ENCODE results near the gene MYO15A.
A peak's percentile ranks its signal among the peaks of the same experiment; 100 is the strongest.

The MYO15A gene

DNA sequence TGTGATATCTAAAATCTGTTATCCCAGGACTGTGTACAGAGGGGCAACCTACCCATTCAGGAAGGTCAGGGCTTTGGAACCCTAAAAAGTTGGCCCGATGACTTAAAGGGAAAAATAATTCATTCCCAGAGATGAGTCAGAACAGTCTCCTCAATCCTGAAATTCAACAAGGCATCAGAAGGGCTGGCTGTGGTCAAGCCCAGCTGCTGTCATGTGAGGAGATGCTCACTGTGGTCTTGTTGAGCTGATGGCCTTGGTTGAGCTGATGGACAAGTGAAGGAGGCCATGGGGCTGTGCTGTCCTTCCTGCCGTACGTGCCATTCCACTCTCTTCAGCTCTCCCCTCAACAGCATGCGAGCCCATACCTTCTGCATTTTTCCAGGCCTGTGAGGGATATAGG lies 41.7 kb upstream of the MYO15A start:
- Histone ChIP-seq H3K4ac (ENCODE audit: low read depth in 1 of 2, low read length in 2 of 2) (no peak overlapping the region), H3K9me3 (ENCODE audit: control insufficient read depth, low read length) (no peaks in the 10 kb centered on the region), H4K91ac (ENCODE audit: low read length) (no peak overlapping the region), H3K79me1 (replicated peaks; ENCODE audit: low read length, poor library complexity, severe bottlenecking) (no peaks in the 10 kb centered on the region), H3K4me3 (ENCODE audit: insufficient read depth in 1 of 2, low read depth in 1 of 2, low read length in 2 of 2) (no peak overlapping the region), H3K27ac (ENCODE audit: low read length, poor library complexity, severe bottlenecking) (no peak overlapping the region), H3K4me1 (ENCODE audit: control insufficient read depth, insufficient read depth, low read depth, low read length) (peaks cover 3% of the 10 kb centered on the region), H3K36me3 (ENCODE audit: control insufficient read depth in 1 of 2, insufficient read depth in 2 of 2, low read depth in 1 of 2, low read length in 2 of 2) (peaks cover 15 to 54% of the 10 kb centered on the region in 2 experiments), H3K23ac (ENCODE audit: low read length in 2 of 2) (no peak overlapping the region), H2BK120ac (ENCODE audit: low read depth, low read length) (no peak overlapping the region), H2BK5ac (ENCODE audit: low read depth, low read length, poor library complexity, severe bottlenecking) (no peak overlapping the region), H3K18ac (ENCODE audit: low read depth in 1 of 2, low read length in 2 of 2) (no peak overlapping the region), H3K14ac (ENCODE audit: low read length in 2 of 2) (no peak overlapping the region), H3K9ac (ENCODE audit: low read length) (no peak overlapping the region), H2BK12ac (ENCODE audit: low read length in 2 of 2) (no peak overlapping the region), H3K27me3 (ENCODE audit: control insufficient read depth in 1 of 2, insufficient read depth in 1 of 2, low read length in 2 of 2) (no peaks in the 10 kb centered on the region), H2AK5ac (ENCODE audit: low read length, severe bottlenecking) (no peak overlapping the region), H2AFZ (ENCODE audit: low read depth, low read length) (no peak overlapping the region), H2BK15ac (ENCODE audit: low read depth, poor library complexity, severe bottlenecking) (no peak overlapping the region), H3K4me2 (ENCODE audit: low read length, poor library complexity, severe bottlenecking) (no peak overlapping the region), H4K8ac (ENCODE audit: low read length) (no peak overlapping the region)
- 90% methylated on average over 2 of the region's 4 CpGs for WGBS
- no peak for DNase-seq

DNA sequence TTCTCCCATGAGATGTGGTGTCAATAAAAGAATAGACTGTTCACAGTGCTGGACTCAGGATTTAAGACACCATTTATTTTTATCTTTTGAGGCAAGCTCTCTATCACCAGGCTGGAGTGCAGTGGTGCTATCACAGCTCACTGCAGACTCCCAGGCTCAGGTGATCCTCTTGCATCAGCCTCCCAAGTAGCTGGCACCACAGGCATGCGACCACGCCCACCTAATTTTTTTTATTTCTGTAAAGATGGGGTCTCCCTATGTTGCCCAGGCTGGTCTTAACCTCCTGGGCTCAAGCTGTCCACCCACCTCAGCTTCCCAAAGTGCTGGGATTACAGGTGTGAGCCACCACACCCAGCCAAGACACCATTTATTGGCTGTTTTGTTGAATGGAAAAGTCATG lies 39.5 kb upstream of the MYO15A start:
- H2AFZ ChIP-seq (ENCODE audit: low read depth, low read length), result no peak overlapping the region

DNA sequence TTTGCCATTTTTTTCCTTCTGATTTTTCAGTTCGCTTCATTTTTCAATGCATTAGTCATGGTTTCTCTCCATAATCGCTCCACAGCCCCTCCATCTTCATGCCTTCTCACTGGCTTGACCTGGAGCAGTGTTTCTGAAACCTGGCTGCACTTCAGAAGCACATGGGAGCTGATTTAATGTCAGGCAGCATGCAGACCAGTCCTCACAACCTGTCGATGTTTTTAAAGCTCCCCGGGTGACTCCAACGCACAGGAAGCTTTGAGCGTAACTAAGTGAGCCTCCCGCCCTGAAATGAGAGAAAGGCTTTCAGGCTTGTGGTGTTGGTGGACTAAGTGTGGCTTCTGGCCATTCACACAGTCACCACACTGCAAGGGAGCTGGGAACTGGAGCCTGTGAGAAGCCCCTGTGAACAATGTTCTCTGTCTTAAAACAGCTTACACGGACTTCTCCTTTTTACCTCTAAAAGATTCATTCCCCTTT lies 37.7 kb upstream of the MYO15A start:
- Histone ChIP-seq H3K4me3 (ENCODE audit: insufficient read depth in 1 of 2, low read depth in 1 of 2, low read length in 2 of 2) (peak overlapping the region in 1 of 2 experiments; percentile 69), H3K4me1 (ENCODE audit: control insufficient read depth, insufficient read depth, low read depth, low read length) (peaks cover 3% of the 10 kb centered on the region), H2BK120ac (ENCODE audit: low read depth, low read length) (no peak overlapping the region), H2AK5ac (ENCODE audit: low read length, severe bottlenecking) (no peak overlapping the region), H3K4ac (ENCODE audit: low read depth in 1 of 2, low read length in 2 of 2) (no peak overlapping the region), H3K23ac (ENCODE audit: low read length in 2 of 2) (peak overlapping the region in 1 of 2 experiments; percentile 96), H3K4me2 (ENCODE audit: low read length, poor library complexity, severe bottlenecking) (peak overlapping the region; percentile 43), H2BK5ac (ENCODE audit: low read depth, low read length, poor library complexity, severe bottlenecking) (no peak overlapping the region), H3K9ac (ENCODE audit: low read length) (peak overlapping the region; percentile 57), H3K36me3 (ENCODE audit: control insufficient read depth in 1 of 2, insufficient read depth in 2 of 2, low read depth in 1 of 2, low read length in 2 of 2) (peaks cover 7 to 19% of the 10 kb centered on the region in 2 experiments), H3K9me3 (ENCODE audit: control insufficient read depth, low read length) (no peaks in the 10 kb centered on the region), H3K79me1 (replicated peaks; ENCODE audit: low read length, poor library complexity, severe bottlenecking) (no peaks in the 10 kb centered on the region), H3K27ac (ENCODE audit: low read length, poor library complexity, severe bottlenecking) (no peak overlapping the region), H3K27me3 (ENCODE audit: control insufficient read depth in 1 of 2, insufficient read depth in 1 of 2, low read length in 2 of 2) (peaks cover 0 to under 1% of the 10 kb centered on the region in 2 experiments), H4K8ac (ENCODE audit: low read length) (no peak overlapping the region), H2BK15ac (ENCODE audit: low read depth, poor library complexity, severe bottlenecking) (no peak overlapping the region), H4K91ac (ENCODE audit: low read length) (no peak overlapping the region), H2AFZ (ENCODE audit: low read depth, low read length) (no peak overlapping the region), H3K18ac (ENCODE audit: low read depth in 1 of 2, low read length in 2 of 2) (no peak overlapping the region), H3K14ac (ENCODE audit: low read length in 2 of 2) (no peak overlapping the region), H2BK12ac (ENCODE audit: low read length in 2 of 2) (no peak overlapping the region)
- peak; percentile 22 for DNase-seq
- WGBS, result 45% methylated on average over 8 of the region's 8 CpGs

More for the DNA sequence above, 39.5 kb upstream of the MYO15A start:
- Histone ChIP-seq H2BK15ac (ENCODE audit: low read depth, poor library complexity, severe bottlenecking) (no peak overlapping the region), H3K4ac (ENCODE audit: low read depth in 1 of 2, low read length in 2 of 2) (no peak overlapping the region), H4K91ac (ENCODE audit: low read length) (no peak overlapping the region), H3K27me3 (ENCODE audit: control insufficient read depth in 1 of 2, insufficient read depth in 1 of 2, low read length in 2 of 2) (no peaks in the 10 kb centered on the region), H3K4me1 (ENCODE audit: control insufficient read depth, insufficient read depth, low read depth, low read length) (peaks cover 3% of the 10 kb centered on the region), H2BK12ac (ENCODE audit: low read length in 2 of 2) (no peak overlapping the region), H3K36me3 (ENCODE audit: control insufficient read depth in 1 of 2, insufficient read depth in 2 of 2, low read depth in 1 of 2, low read length in 2 of 2) (peaks cover 14 to 37% of the 10 kb centered on the region in 2 experiments), H2BK5ac (ENCODE audit: low read depth, low read length, poor library complexity, severe bottlenecking) (no peak overlapping the region), H3K27ac (ENCODE audit: low read length, poor library complexity, severe bottlenecking) (no peak overlapping the region), H3K9me3 (ENCODE audit: control insufficient read depth, low read length) (no peaks in the 10 kb centered on the region), H3K18ac (ENCODE audit: low read depth in 1 of 2, low read length in 2 of 2) (no peak overlapping the region), H3K14ac (ENCODE audit: low read length in 2 of 2) (no peak overlapping the region), H2AK5ac (ENCODE audit: low read length, severe bottlenecking) (no peak overlapping the region), H3K9ac (ENCODE audit: low read length) (no peak overlapping the region), H2BK120ac (ENCODE audit: low read depth, low read length) (no peak overlapping the region), H4K8ac (ENCODE audit: low read length) (no peak overlapping the region), H3K23ac (ENCODE audit: low read length in 2 of 2) (no peak overlapping the region), H3K4me3 (ENCODE audit: insufficient read depth in 1 of 2, low read depth in 1 of 2, low read length in 2 of 2) (no peak overlapping the region), H3K4me2 (ENCODE audit: low read length, poor library complexity, severe bottlenecking) (no peak overlapping the region), H3K79me1 (replicated peaks; ENCODE audit: low read length, poor library complexity, severe bottlenecking) (no peaks in the 10 kb centered on the region)
- WGBS, result 100% methylated on average over 2 of the region's 2 CpGs
- DNase-seq, result no peak

DNA sequence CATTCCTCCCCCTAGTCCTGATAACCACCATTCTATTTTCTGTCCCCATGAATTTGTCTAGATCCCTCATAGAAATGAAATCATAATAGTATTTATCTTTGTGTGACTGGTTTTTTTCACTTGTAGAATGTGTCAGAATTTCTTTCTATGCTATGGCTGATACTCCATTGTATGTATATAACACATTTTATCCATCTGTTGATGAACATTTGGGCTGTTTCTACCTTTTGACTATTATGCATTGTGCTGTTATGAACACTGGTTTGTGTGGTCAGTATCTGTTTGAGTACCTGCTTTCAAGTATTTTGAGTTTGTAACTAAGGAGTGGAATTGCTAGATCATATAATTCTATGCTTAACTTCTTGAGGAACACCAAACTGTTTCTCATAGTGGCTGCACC lies 36.8 kb upstream of the MYO15A start:
- H3K4me1 ChIP-seq (ENCODE audit: control insufficient read depth, insufficient read depth, low read depth, low read length), result peaks cover 3% of the 10 kb centered on the region
- no peak overlapping the region for H2BK15ac ChIP-seq (ENCODE audit: low read depth, poor library complexity, severe bottlenecking)
- no peak overlapping the region for H3K4me3 ChIP-seq (ENCODE audit: insufficient read depth in 1 of 2, low read depth in 1 of 2, low read length in 2 of 2)

More for the DNA sequence above, 36.8 kb upstream of the MYO15A start:
- no peak overlapping the region for H3K18ac ChIP-seq (ENCODE audit: low read depth in 1 of 2, low read length in 2 of 2)
- H3K36me3 ChIP-seq (ENCODE audit: control insufficient read depth in 1 of 2, insufficient read depth in 2 of 2, low read depth in 1 of 2, low read length in 2 of 2), result peaks cover 4 to 11% of the 10 kb centered on the region in 2 experiments
- H3K4ac ChIP-seq (ENCODE audit: low read depth in 1 of 2, low read length in 2 of 2), result no peak overlapping the region
- no peak overlapping the region for H2BK12ac ChIP-seq (ENCODE audit: low read length in 2 of 2)
- H2BK120ac ChIP-seq (ENCODE audit: low read depth, low read length), result no peak overlapping the region
- H3K79me1 ChIP-seq (replicated peaks; ENCODE audit: low read length, poor library complexity, severe bottlenecking), result no peaks in the 10 kb centered on the region
- no peak overlapping the region for H3K27ac ChIP-seq (ENCODE audit: low read length, poor library complexity, severe bottlenecking)
- H3K14ac ChIP-seq (ENCODE audit: low read length in 2 of 2), result no peak overlapping the region
- peak overlapping the region; percentile 57 for H3K9ac ChIP-seq (ENCODE audit: low read length)
- H3K27me3 ChIP-seq (ENCODE audit: control insufficient read depth in 1 of 2, insufficient read depth in 1 of 2, low read length in 2 of 2), result peaks cover 0 to 5% of the 10 kb centered on the region in 2 experiments
- no peak overlapping the region for H4K91ac ChIP-seq (ENCODE audit: low read length)
- no peaks in the 10 kb centered on the region for H3K9me3 ChIP-seq (ENCODE audit: control insufficient read depth, low read length)
- H4K8ac ChIP-seq (ENCODE audit: low read length), result no peak overlapping the region
- DNase-seq, result no peak
- H3K23ac ChIP-seq (ENCODE audit: low read length in 2 of 2), result no peak overlapping the region
- H3K4me2 ChIP-seq (ENCODE audit: low read length, poor library complexity, severe bottlenecking), result no peak overlapping the region
- no peak overlapping the region for H2BK5ac ChIP-seq (ENCODE audit: low read depth, low read length, poor library complexity, severe bottlenecking)
- no peak overlapping the region for H2AK5ac ChIP-seq (ENCODE audit: low read length, severe bottlenecking)
- H2AFZ ChIP-seq (ENCODE audit: low read depth, low read length), result no peak overlapping the region

All from mesenchymal stem cell (in vitro differentiated cells and primary cell).